GM12878 (cell line): ENCODE data around the gene PPM1G. TPM values are rescaled to one million over a fixed set of nuclear protein-coding genes. Genes with fewer than 3 reads are reported as not detected.
A peak's percentile ranks its signal among the peaks of the same experiment; 100 is the strongest.

Experiments used
- ASH2L ChIP-seq: fragments of 300-600, 200-600 bp; sonication (generic); IDR thresholded peaks from 2 replicates; pipeline ENCODE4 v1.6.1; 2017; ENCODE audit warnings: low read depth, mild to moderate bottlenecking, borderline replicate concordance
- CREB1 ChIP-seq: IDR thresholded peaks from 2 replicates; pipeline ENCODE4 v1.6.1; 2012; ENCODE audit warnings: low read depth, mild to moderate bottlenecking, inconsistent platforms
- KAT2A ChIP-seq: conservative IDR thresholded peaks from 2 replicates; pipeline ENCODE4 v1.6.1; 2011; ENCODE audit warnings: low read depth, low read length; ENCODE audit not compliant: control insufficient read depth
- MXI1 ChIP-seq: fragments of 150-350 bp; IDR thresholded peaks from 2 replicates; pipeline ENCODE4 v1.6.1; 2011; ENCODE audit warnings: low read depth, mild to moderate bottlenecking, inconsistent platforms, low read length, improper control_type of control experiment
- NBN ChIP-seq: fragments of 450-650 bp; IDR thresholded peaks from 2 replicates; pipeline ENCODE4 v1.6.1; 2016
- NRF1 ChIP-seq: conservative IDR thresholded peaks from 2 replicates; pipeline ENCODE4 v1.6.1; 2011; ENCODE audit warnings: mild to moderate bottlenecking, low read depth, low read length, improper control_type of control experiment
- RAD51 ChIP-seq: fragments of 450-650 bp; IDR thresholded peaks from 2 replicates; pipeline ENCODE4 v1.6.1; 2016; ENCODE audit warnings: moderate library complexity, mild to moderate bottlenecking, inconsistent platforms
- YBX1 ChIP-seq: fragments of 450-650 bp; IDR thresholded peaks from 2 replicates; pipeline ENCODE4 v1.6.1; 2016; ENCODE audit warnings: antibody characterized with exemption
- polyA plus RNA-seq, 11 experiments: library from polyadenylated mRNA; depleted of rRNA in 4 of 11; unstranded in 6 of 11; stranded (reverse) in 5 of 11; fragments of >200 nt; fragmentation: Nextera tagmentation in 4 of 11; fragmentation: Illumina TruSeq in 1 of 11; extraction: Ambion mirVana in 4 of 11; extraction: Trizol in 1 of 11; gene quantifications; 1 replicate in 1 of 11; 2 replicates in 10 of 11; pipeline versions ENCODE4 v1.2.1 to v1.2.3, GENCODE V29; 2011 to 2016; ENCODE audit warnings: inconsistent platforms in 2 of 11, missing spikeins in 2 of 11, low read depth in 1 of 11
- total RNA-seq, 4 experiments: library from RNA; depleted of rRNA in 3 of 4; stranded (reverse); fragments of >200 nt in 3 of 4; fragmentation: Illumina TruSeq in 1 of 4; extraction: Trizol in 1 of 4; gene quantifications; 2 replicates each; pipeline versions ENCODE4 v1.2.1 to v1.2.3, GENCODE V29; 2013 to 2021
- TF ChIP-seq, protein P1 (sequence below): fragments of 450-650 bp; IDR thresholded peaks from 2 replicates; pipeline ENCODE4 v1.6.1; 2017; ENCODE audit warnings: mild to moderate bottlenecking, moderate library complexity
- TF ChIP-seq, protein P2 (sequence below): fragments of 450-650 bp; IDR thresholded peaks from 2 replicates; pipeline ENCODE4 v1.6.1; 2016; ENCODE audit warnings: mild to moderate bottlenecking
- TF ChIP-seq, protein P3 (sequence below): fragments of 450-650 bp; IDR thresholded peaks from 2 replicates; pipeline ENCODE4 v1.6.1; 2016; ENCODE audit warnings: mild to moderate bottlenecking, moderate library complexity, borderline replicate concordance

Gene PPM1G
- total and polyA plus RNA-seq, 10 of the 15 experiments (the other 5 are each of a cell fraction or from before 2014, with no cell fraction given) = 68.8 to 171 (median 121) TPM

DNA sequence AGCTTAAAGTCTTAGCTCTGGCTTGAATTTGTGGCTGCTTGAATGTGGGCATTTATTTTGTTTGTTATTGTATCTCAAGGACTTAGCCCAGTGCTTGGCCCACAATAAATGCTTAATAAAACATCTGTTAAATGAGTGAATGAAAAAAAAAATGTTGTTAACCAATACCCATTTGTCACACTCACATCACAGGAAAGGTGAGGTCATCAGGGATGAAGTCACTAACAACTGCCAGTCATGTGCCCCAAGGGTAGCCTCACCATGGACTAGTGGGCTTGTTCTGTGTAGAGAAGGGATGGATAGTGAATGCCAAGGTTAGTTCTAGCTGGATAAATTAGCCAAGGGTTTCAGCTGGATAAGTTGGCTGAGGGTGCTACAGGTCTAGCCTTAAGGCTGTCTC lies 22.0 kb upstream of the PPM1G start (continued):
- no peak for TF ChIP-seq MXI1
- TF ChIP-seq ASH2L = no peak
- TF ChIP-seq, protein P1, sequence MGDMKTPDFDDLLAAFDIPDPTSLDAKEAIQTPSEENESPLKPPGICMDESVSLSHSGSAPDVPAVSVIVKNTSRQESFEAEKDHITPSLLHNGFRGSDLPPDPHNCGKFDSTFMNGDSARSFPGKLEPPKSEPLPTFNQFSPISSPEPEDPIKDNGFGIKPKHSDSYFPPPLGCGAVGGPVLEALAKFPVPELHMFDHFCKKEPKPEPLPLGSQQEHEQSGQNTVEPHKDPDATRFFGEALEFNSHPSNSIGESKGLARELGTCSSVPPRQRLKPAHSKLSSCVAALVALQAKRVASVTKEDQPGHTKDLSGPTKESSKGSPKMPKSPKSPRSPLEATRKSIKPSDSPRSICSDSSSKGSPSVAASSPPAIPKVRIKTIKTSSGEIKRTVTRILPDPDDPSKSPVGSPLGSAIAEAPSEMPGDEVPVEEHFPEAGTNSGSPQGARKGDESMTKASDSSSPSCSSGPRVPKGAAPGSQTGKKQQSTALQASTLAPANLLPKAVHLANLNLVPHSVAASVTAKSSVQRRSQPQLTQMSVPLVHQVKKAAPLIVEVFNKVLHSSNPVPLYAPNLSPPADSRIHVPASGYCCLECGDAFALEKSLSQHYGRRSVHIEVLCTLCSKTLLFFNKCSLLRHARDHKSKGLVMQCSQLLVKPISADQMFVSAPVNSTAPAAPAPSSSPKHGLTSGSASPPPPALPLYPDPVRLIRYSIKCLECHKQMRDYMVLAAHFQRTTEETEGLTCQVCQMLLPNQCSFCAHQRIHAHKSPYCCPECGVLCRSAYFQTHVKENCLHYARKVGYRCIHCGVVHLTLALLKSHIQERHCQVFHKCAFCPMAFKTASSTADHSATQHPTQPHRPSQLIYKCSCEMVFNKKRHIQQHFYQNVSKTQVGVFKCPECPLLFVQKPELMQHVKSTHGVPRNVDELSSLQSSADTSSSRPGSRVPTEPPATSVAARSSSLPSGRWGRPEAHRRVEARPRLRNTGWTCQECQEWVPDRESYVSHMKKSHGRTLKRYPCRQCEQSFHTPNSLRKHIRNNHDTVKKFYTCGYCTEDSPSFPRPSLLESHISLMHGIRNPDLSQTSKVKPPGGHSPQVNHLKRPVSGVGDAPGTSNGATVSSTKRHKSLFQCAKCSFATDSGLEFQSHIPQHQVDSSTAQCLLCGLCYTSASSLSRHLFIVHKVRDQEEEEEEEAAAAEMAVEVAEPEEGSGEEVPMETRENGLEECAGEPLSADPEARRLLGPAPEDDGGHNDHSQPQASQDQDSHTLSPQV = no peak
- no peak for TF ChIP-seq NBN
- TF ChIP-seq, protein P2, sequence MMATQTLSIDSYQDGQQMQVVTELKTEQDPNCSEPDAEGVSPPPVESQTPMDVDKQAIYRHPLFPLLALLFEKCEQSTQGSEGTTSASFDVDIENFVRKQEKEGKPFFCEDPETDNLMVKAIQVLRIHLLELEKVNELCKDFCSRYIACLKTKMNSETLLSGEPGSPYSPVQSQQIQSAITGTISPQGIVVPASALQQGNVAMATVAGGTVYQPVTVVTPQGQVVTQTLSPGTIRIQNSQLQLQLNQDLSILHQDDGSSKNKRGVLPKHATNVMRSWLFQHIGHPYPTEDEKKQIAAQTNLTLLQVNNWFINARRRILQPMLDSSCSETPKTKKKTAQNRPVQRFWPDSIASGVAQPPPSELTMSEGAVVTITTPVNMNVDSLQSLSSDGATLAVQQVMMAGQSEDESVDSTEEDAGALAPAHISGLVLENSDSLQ = peak; percentile 63
- TF ChIP-seq CREB1 = 0 out of 2 replicates have a peak, but pooled peaks have one; percentile 42
- no peak for TF ChIP-seq NRF1
- TF ChIP-seq YBX1 = no peak
- TF ChIP-seq, protein P3, sequence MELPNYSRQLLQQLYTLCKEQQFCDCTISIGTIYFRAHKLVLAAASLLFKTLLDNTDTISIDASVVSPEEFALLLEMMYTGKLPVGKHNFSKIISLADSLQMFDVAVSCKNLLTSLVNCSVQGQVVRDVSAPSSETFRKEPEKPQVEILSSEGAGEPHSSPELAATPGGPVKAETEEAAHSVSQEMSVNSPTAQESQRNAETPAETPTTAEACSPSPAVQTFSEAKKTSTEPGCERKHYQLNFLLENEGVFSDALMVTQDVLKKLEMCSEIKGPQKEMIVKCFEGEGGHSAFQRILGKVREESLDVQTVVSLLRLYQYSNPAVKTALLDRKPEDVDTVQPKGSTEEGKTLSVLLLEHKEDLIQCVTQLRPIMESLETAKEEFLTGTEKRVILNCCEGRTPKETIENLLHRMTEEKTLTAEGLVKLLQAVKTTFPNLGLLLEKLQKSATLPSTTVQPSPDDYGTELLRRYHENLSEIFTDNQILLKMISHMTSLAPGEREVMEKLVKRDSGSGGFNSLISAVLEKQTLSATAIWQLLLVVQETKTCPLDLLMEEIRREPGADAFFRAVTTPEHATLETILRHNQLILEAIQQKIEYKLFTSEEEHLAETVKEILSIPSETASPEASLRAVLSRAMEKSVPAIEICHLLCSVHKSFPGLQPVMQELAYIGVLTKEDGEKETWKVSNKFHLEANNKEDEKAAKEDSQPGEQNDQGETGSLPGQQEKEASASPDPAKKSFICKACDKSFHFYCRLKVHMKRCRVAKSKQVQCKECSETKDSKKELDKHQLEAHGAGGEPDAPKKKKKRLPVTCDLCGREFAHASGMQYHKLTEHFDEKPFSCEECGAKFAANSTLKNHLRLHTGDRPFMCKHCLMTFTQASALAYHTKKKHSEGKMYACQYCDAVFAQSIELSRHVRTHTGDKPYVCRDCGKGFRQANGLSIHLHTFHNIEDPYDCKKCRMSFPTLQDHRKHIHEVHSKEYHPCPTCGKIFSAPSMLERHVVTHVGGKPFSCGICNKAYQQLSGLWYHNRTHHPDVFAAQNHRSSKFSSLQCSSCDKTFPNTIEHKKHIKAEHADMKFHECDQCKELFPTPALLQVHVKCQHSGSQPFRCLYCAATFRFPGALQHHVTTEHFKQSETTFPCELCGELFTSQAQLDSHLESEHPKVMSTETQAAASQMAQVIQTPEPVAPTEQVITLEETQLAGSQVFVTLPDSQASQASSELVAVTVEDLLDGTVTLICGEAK = no peak
- TF ChIP-seq RAD51 = peak; percentile 41; the same call in 1 of the 2 replicates
- no peak for TF ChIP-seq KAT2A
